GM12873 (cell line): ENCODE data around the gene FBXW8.

ENCODE experiments used
- CTCF ChIP-seq: IDR thresholded peaks from 2 replicates; pipeline ENCODE4 v1.5.1; 2012; ENCODE audit warnings: low read depth, mild to moderate bottlenecking, moderate library complexity, low read length, control low read depth; ENCODE audit not compliant: insufficient read depth; ENCODE audit errors: missing control alignments

FBXW8 gene

GRCh38 chr12:117002051-117002817 lies 91.5 kb downstream of the FBXW8 start:
- TF ChIP-seq CTCF = no peak

- TF ChIP-seq CTCF = no peak
Observed at GRCh38 chr12:117003883-117004404, 93.2 kb downstream of the FBXW8 start.

GRCh38 chr12:117005417-117006046 lies 94.8 kb downstream of the FBXW8 start:
- no peak for TF ChIP-seq CTCF

- TF ChIP-seq CTCF = no peak
Observed at GRCh38 chr12:117006333-117006732, 95.6 kb downstream of the FBXW8 start.

- TF ChIP-seq CTCF = no peak
Observed at GRCh38 chr12:117007577-117007976, 96.8 kb downstream of the FBXW8 start.

GRCh38 chr12:117009759-117010158 lies 99.0 kb downstream of the FBXW8 start:
- TF ChIP-seq CTCF = no peak

- TF ChIP-seq CTCF = no peak
Observed at GRCh38 chr12:117010693-117011451, 100.1 kb downstream of the FBXW8 start.
